Caki2 (cell line): ENCODE measurements around the gene CPNE4. TPM values are rescaled to one million over a fixed set of nuclear protein-coding genes. Genes with fewer than 3 reads are reported as not detected.
A peak's percentile ranks its signal among the peaks of the same experiment; 100 is the strongest.

Experiments
- DNase-seq: peaks from one replicate; pipeline ENCODE4 v3.0.0-alpha.2; 2015; ENCODE audit warnings: low read depth
- in situ Hi-C: cut with HindIII; loops from 2 replicates; pipeline ENCODE4 v1.10.0; 2016; ENCODE audit warnings: low sequenced_read_pairs, low pct_unique_long_range_greater_than_20kb, mixed read lengths
- total RNA-seq: library from RNA; depleted of rRNA; stranded (reverse); fragments of >200 nt; shearing (Covaris generic); gene quantifications from 2 replicates; pipeline ENCODE4 v1.2.3, GENCODE V29; 2014; ENCODE audit warnings: low replicate concordance

Gene CPNE4
- total RNA-seq, 1 experiment from 2014 or later, result 0.27 TPM

DNA sequence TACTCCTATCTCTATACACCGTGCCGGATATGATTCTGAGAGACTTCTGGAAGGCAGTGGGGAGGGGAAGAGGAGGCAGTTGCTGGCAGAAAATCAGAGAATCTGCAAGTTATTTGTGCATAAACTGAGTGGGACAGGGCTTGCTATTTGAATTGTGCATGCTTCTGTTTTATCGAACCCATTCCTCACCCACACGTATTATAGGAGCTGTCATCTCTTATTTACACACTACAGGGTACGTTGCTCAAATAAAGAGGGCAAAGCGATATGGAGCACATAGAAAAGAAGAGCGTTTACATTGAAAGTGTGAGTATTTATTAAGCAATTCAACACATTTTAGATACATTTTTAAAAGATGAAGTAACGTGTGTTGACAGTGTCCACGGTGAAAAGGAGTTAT, 191.6 kb downstream of the CPNE4 start:
- no peak for DNase-seq
- in situ Hi-C loops, result no loop called here

GRCh38 chr3:131840156-131840797, 194.5 kb downstream of the CPNE4 start:
- DNase-seq, result no peak

GRCh38 chr3:131835906-131836305, 198.9 kb downstream of the CPNE4 start:
- no peak for DNase-seq
- in situ Hi-C loops, result no loop called here

More at GRCh38 chr3:131840156-131840797, 194.5 kb downstream of the CPNE4 start:
- in situ Hi-C loops, result no loop called here

GRCh38 chr3:131831608-131832007, 203.2 kb downstream of the CPNE4 start:
- in situ Hi-C loops, result no loop called here
- no peak for DNase-seq

- in situ Hi-C loops, result no loop called here
- no peak for DNase-seq
Observed at GRCh38 chr3:131821191-131821762, 213.5 kb downstream of the CPNE4 start.

DNA sequence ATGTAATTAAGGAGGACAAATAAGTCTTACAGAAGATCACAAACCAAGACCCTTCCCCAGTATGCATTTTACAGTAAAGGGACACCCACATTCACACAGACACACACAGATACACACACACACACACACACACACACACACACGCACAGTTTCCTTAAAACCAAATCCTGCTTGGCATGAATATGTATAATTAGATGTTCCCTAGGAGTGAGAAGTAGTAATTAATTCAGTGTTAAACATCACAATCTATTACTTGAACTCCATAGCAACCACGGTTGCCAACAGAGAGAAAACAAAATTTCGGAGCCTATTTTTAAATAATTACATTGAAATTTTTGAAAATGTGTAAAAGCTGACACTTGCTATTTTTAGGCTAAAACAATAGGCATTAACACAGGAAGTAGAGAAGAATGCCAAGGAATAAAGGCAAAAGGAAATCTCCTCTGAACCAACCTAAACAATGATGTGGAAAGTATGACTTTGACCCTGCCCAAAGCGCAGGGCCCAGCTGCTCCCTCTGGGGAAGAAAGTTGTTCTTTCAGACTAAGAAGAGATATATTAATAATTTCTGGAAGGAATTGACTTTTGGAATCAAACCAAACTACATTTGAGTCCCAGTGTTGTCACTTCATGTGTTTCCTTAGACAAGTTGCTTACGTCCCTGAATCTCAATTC, 215.3 kb downstream of the CPNE4 start:
- in situ Hi-C loops, result no loop called here
- DNase-seq, result no peak

GRCh38 chr3:131812433-131812832, 222.4 kb downstream of the CPNE4 start:
- in situ Hi-C loops, result no loop called here
- DNase-seq, result no peak

DNA sequence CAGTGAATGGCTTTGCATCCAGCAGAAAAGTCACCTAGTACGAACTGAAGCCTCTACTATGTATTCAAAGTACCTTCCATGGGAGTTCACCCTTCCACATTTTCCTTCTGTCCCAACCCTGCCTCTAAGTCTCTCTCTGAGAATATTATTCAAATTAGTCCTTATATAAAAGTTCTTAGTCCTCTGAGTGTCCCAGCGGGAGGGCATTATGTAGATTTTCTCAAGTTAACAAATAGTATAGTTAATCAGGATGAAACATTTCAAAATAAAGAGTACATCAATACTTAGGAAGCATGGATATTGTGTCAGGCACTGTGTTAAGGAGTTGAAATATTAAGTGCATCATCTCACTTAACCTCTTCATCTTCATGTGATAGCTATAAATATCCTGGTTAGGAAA, 223.3 kb downstream of the CPNE4 start:
- no peak for DNase-seq
- in situ Hi-C loops, result no loop called here

GRCh38 chr3:131807822-131808221, 227.0 kb downstream of the CPNE4 start:
- DNase-seq, result no peak
- in situ Hi-C loops, result no loop called here

DNA sequence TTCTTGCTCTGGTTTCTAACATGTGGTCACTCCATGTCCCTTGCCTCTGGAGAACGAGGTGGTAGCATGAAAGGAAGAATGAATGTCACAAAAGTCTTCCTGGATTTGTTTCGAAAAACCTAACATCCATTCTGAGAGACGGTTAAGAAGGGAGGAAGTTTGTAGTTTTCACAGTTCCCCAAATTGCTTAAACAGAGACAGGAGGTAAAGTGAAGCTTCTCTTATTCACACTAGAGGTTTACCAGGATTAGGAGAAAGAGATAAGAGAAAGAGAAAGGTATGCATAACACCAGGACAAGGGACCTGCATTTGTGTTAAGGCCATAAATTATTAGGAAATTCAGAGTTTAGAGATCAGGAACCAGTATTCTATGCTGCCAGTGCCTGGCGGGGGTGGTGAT, 228.1 kb downstream of the CPNE4 start:
- in situ Hi-C loops, result no loop called here
- no peak for DNase-seq

DNA sequence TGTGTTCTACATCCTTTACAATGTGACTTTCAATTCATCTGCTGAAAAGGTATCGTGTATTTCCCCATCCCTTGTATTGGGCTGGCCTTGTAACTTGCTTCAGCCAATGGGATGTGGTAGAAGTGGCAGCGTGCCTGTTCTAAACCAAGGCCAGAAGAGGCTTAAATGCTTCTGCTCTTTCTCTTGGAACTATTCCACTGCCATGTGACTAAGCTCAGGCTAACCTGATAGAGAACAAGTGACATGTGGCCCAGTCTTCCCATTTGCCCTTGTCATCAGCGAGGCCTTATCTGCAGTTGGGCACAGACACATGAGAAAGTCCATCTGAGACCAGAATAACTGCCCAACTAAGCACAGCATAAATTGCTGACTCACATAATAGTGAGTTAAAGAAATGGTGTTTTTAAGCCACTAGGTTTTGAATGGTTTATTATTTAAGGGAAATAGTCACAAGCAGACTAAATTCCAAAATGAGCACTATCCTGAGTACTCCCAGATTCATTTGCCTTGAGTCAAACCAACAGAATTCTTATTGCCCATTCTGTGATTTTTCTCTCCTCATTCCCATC, 230.2 kb downstream of the CPNE4 start:
- in situ Hi-C loops, result no loop called here
- no peak for DNase-seq

DNA sequence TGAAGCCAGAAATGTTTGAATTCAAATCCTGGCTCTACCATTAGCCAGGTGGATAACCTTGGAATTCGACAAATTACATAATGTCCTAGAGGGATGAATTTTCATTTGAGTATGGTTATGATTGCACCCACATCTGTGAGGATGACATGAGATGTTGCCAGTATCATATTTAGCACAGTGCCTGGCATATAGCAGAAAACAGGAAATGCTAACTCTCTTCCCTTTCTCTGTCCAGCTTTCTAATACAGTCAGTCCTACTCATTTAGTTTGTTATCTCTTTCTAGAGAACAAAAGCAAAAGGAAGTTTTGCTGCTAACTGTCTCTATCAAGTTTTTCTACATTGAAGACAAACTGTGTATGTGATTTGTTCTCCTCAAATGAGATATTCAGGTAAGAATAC, 231.7 kb downstream of the CPNE4 start:
- DNase-seq, result no peak
- in situ Hi-C loops, result no loop called here

DNA sequence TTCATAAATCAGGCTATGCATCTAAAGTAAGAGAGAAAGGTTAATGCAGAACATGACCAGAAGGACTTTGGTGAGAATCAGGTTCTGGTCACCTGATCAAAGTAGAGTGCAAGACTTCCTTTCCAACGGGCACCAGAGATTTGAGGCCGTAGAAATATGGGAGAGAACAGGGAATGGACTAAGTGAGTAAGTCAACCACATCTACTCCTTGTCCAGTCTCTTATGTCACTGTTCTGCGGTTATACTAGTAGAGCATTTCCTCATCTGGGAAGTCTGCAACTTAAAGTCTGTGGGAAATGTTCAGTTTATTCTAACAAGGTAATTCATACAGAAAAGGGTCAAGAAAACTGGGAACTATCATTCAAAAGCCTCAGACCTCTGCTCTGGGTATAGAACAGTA, 232.8 kb downstream of the CPNE4 start:
- in situ Hi-C loops, result no loop called here
- DNase-seq, result no peak

DNA sequence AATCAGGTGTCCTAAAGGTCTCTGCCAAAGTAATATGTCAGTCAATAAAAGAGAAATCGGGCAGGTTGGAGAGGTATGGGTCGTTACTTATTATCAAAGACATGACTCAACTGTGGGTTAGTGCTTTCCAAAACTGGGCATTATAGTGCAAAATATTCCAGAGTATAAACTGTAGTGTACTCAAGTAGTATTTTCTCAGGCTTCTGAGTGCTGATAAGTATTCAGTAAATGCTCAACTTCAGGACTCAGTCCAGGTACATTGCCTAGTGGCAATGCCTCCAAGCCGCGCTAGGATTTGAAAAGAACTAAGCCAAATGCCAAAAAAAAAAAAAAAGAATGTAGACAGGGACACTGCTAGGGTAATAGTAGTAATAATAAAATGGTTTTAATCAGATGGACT, 233.2 kb downstream of the CPNE4 start:
- DNase-seq, result no peak
- in situ Hi-C loops, result no loop called here

DNA sequence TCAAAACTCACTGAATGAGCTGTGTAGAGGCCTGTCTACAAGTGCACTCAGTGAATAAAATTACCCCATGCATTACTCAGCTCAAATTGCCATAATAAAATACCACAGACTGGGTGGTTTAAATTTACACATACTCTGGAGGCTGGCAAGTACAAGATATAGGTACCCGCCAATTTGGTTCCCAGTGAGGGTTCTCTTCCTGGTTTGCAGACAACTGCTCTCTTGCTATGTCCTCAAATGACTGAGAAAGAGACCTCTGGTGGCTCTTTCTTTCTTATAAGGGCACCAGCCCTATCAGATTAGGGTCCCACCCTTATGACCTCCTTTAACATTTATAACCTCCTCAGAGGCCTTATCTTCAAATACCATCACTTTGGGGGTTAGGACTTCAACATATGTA, 237.0 kb downstream of the CPNE4 start:
- no peak for DNase-seq
- in situ Hi-C loops, result no loop called here

DNA sequence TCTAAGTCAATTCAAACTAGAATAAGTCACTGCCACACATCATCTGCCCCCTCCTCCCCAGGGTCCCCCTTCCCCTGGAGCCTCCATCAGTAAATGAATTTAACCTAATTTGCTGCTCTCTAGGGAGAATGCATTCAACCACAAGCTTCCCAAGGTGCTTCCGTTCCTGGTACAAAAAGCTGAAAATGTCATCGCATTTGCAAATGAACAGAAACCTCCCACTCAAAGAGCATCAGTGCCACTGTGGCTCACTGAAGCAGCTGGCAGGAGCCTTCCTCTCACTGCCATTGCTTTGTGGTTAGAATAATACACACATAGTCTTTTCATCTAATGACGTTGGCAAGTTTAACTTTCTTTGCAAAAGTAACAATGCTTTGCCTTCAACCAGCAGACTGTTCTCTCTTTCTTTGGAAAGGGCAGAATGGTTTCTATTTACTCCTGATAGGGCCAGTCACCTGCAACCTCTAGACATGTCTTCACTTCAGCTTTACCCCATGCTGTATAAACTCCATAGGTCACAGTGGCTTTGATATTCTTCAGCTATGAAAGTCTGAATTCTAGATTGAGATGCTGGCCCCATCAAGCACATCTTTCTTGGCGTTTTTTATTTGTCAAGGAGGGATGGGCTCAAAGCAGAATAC, 238.1 kb downstream of the CPNE4 start:
- in situ Hi-C loops, result no loop called here
- no peak for DNase-seq

DNA sequence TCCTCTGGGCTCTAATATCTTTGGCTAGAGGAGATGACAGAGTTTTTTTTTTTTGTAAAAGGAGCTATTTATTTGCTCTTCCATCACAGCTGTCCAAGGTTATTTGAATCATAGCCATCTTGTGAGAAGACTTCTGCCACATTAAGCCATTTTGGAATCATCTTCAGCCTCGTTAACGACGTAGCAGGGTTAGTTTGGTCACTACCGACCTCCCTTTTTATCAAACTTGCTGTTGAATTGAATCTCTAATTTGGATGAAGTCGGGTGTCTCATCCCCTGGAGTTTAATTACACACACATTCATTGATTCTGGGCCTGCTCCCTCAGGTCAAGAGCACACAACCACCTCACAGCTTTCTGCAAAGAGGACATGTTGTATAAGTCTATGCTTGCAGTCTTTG, 238.7 kb downstream of the CPNE4 start:
- in situ Hi-C loops, result no loop called here

DNA sequence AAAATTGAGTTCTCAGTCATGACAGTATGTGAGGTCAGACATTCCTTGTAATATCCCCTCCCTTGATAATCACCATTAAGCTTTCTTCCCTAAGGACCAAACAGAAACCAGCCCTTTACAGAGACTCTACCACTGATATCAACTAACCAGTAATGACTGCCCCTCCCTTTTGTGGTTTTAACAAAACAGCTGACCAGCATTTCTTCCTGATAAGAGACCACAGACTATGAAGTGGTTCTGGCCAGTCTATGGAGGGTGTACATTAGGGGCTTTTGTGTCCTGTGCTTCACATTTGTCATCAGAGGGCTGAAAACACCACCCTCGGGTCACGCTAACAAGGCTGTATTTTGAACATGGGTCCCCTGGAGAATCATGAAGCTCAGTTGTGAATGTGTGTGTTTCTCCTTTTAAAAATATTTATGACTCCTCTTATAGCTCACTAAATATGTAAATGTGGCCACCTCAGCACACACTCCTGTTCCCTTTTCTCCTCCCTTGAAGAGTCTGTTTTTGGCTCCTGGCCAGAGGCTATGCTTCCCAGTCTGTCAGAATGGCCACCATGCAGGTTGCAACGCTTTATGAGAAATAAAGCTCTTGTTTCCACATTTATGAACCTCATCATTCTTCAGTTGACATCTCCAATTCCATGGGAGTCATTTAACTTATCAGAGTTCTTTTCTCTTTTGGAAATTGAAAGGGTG, 239.3 kb downstream of the CPNE4 start:
- in situ Hi-C loops, result no loop called here
- DNase-seq, result peak; percentile 53

More for the DNA sequence above, 238.7 kb downstream of the CPNE4 start:
- DNase-seq, result no peak
